Endothelial cell (in vitro differentiated cells): Measurements from ENCODE around the gene KATNAL2. TPM values are rescaled to one million over a fixed set of nuclear protein-coding genes. Genes with fewer than 3 reads are reported as not detected.
A peak's percentile ranks its signal among the peaks of the same experiment; 100 is the strongest.
"Not testable (repeated sequence)": the region's sequence is repeated elsewhere in the genome, so short reads cannot be mapped to it uniquely, and the experiment has no call there.

Experiments
- DNase-seq: peaks from one replicate; pipeline ENCODE4 v3.0.0; 2021; ENCODE audit warnings: low spot score
- H3K27ac Mint-ChIP-seq: one replicate; pipeline ENCODE4 v1.8.0; 2021; ENCODE audit warnings: mixed read lengths, inconsistent platforms; ENCODE audit not compliant: unreplicated experiment
- H3K27me3 Mint-ChIP-seq: one replicate; pipeline ENCODE4 v1.8.0; 2021; ENCODE audit warnings: mild to moderate bottlenecking, moderate library complexity, mixed read lengths, inconsistent platforms; ENCODE audit not compliant: unreplicated experiment
- H3K36me3 Mint-ChIP-seq: one replicate; pipeline ENCODE4 v1.8.0; 2021; ENCODE audit warnings: mild to moderate bottlenecking, low read depth, mixed read lengths, inconsistent platforms; ENCODE audit not compliant: unreplicated experiment
- H3K4me1 Mint-ChIP-seq: one replicate; pipeline ENCODE4 v1.8.0; 2021; ENCODE audit warnings: mild to moderate bottlenecking, mixed read lengths, inconsistent platforms; ENCODE audit not compliant: unreplicated experiment
- H3K4me3 Mint-ChIP-seq: one replicate; pipeline ENCODE4 v1.8.0; 2021; ENCODE audit warnings: mild to moderate bottlenecking, mixed read lengths, inconsistent platforms; ENCODE audit not compliant: unreplicated experiment
- H3K9me3 Mint-ChIP-seq: one replicate; pipeline ENCODE4 v1.8.0; 2021; ENCODE audit warnings: mixed read lengths, inconsistent platforms; ENCODE audit not compliant: unreplicated experiment
- total RNA-seq: library from RNA; stranded (reverse); fragmentation: NEBNext Ultra II Directional; extraction: Animal tissue kit (Norgen Biotek cat#: 25700); gene quantifications from one replicate; pipeline ENCODE4 v1.2.1, GENCODE V29; 2021; ENCODE audit not compliant: unreplicated experiment
- TF ChIP-seq, protein P1 (sequence below): fragments of 200-600 bp; sonication (generic); IDR thresholded peaks from one replicate; pipeline ENCODE4 v1.5.0; 2021; ENCODE audit warnings: antibody characterized with exemption; ENCODE audit not compliant: unreplicated experiment

The KATNAL2 gene
- total RNA-seq, 1 donor from 2014 or later: 7.9 TPM

- not testable (repeated sequence) for H3K4me3 Mint-ChIP-seq, H3K27ac Mint-ChIP-seq, H3K27me3 Mint-ChIP-seq, H3K36me3 Mint-ChIP-seq, DNase-seq, H3K9me3 Mint-ChIP-seq, H3K4me1 Mint-ChIP-seq
These were observed 108.3 kb downstream of the KATNAL2 start for GRCh38 chr18:47025557-47026174.

- not testable (repeated sequence) for H3K27me3 Mint-ChIP-seq, H3K9me3 Mint-ChIP-seq, H3K27ac Mint-ChIP-seq, DNase-seq, H3K4me3 Mint-ChIP-seq, H3K36me3 Mint-ChIP-seq
- H3K4me1 Mint-ChIP-seq: peaks cover 21% of the 10 kb centered on the region
These were observed 111.3 kb downstream of the KATNAL2 start for GRCh38 chr18:47028738-47029137.

- peaks cover 27% of the 10 kb centered on the region for H3K4me1 Mint-ChIP-seq
- not testable (repeated sequence) for DNase-seq, H3K9me3 Mint-ChIP-seq, H3K27me3 Mint-ChIP-seq, H3K36me3 Mint-ChIP-seq, H3K4me3 Mint-ChIP-seq, H3K27ac Mint-ChIP-seq
These were observed 112.4 kb downstream of the KATNAL2 start for GRCh38 chr18:47029684-47030353.

GRCh38 chr18:47030887-47031286, 113.5 kb downstream of the KATNAL2 start:
- DNase-seq, H3K36me3 Mint-ChIP-seq, H3K27me3 Mint-ChIP-seq, H3K9me3 Mint-ChIP-seq: not testable (repeated sequence)
- Mint-ChIP-seq H3K4me3 (peak overlapping the region; percentile 47), H3K4me1 (peaks cover 27% of the 10 kb centered on the region), H3K27ac (peak overlapping the region; percentile 85)

- no peak overlapping the region for H3K4me3 Mint-ChIP-seq
- peaks cover 27% of the 10 kb centered on the region for H3K4me1 Mint-ChIP-seq
- peaks cover 1% of the 10 kb centered on the region for H3K27me3 Mint-ChIP-seq
- TF ChIP-seq, protein P1, sequence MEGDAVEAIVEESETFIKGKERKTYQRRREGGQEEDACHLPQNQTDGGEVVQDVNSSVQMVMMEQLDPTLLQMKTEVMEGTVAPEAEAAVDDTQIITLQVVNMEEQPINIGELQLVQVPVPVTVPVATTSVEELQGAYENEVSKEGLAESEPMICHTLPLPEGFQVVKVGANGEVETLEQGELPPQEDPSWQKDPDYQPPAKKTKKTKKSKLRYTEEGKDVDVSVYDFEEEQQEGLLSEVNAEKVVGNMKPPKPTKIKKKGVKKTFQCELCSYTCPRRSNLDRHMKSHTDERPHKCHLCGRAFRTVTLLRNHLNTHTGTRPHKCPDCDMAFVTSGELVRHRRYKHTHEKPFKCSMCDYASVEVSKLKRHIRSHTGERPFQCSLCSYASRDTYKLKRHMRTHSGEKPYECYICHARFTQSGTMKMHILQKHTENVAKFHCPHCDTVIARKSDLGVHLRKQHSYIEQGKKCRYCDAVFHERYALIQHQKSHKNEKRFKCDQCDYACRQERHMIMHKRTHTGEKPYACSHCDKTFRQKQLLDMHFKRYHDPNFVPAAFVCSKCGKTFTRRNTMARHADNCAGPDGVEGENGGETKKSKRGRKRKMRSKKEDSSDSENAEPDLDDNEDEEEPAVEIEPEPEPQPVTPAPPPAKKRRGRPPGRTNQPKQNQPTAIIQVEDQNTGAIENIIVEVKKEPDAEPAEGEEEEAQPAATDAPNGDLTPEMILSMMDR: no peak
- DNase-seq: no peak
- H3K27ac Mint-ChIP-seq: no peak overlapping the region
- H3K36me3 Mint-ChIP-seq: peaks cover 3% of the 10 kb centered on the region
- H3K9me3 Mint-ChIP-seq: no peaks in the 10 kb centered on the region
These were observed 115.5 kb downstream of the KATNAL2 start for GRCh38 chr18:47032945-47033344.

DNA sequence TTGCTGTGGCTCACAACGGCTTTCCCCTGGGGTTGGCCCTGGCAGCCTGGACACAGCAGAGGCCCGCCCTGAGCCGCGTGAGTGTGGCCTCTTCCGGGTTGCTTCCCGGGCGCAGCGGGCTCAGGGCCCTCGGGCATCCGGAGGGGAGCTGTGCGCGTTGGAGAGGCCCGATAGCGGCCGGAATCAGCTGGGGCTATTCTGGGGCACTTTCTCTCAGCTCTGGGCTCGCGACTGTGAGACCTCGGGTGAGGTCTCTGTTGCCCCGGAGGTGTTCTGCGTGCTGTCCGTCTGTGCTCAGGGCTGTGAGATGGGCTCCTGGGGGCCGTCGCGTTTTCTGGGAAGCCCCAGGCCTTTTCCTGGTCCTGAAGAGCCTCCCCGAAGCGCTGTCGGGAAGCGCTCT, 117.2 kb downstream of the KATNAL2 start:
- H3K27me3 Mint-ChIP-seq, H3K27ac Mint-ChIP-seq, H3K36me3 Mint-ChIP-seq, H3K9me3 Mint-ChIP-seq, DNase-seq, H3K4me3 Mint-ChIP-seq: not testable (repeated sequence)
- H3K4me1 Mint-ChIP-seq: peaks cover 27% of the 10 kb centered on the region

GRCh38 chr18:47035156-47035671, 117.8 kb downstream of the KATNAL2 start, which contains the start of gene ELOA2:
Gene ELOA2, minus strand, starts transcription at chr18:47035621. Its CDS starts 357 bp downstream, at chr18:47035264.
- H3K4me3 Mint-ChIP-seq: no peak within 1 kb of the TSS
- H3K4me1 Mint-ChIP-seq: peaks cover 27% of the 10 kb centered on the region
- TF ChIP-seq, protein P1: no peak
- peaks cover 1% of the 10 kb centered on the region for H3K27me3 Mint-ChIP-seq
- DNase-seq: no peak
- H3K27ac Mint-ChIP-seq: no peak within 1 kb of the TSS
- no peaks in the 10 kb centered on the region for H3K9me3 Mint-ChIP-seq
- peaks cover 3% of the 10 kb centered on the region for H3K36me3 Mint-ChIP-seq
